ENCODE measurements around the gene TBC1D22A.

The TBC1D22A gene

DNA sequence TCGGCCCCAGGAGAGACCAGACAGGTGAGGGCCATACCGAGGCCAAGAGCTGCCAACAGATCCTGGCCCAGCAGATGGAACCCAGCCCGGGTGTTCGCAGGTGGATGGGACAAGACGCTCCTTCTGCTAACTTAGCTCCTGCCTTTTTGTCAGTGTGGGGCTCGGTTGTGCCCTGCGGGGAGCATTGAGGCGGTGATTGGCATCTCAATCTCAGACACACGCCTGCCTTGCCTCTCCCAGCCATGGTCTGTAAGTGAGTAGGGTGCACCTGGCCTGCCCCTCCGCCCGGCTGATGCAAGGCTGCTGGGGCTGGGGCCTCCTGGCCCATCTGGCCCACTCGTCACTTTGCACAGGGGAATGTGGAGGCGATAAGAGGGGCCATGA, 350.1 kb downstream of the TBC1D22A start:
- H3K4me3 ChIP-seq (ENCODE audit: low read depth, low read length) = no peak overlapping the region
- TF ChIP-seq, protein P1, sequence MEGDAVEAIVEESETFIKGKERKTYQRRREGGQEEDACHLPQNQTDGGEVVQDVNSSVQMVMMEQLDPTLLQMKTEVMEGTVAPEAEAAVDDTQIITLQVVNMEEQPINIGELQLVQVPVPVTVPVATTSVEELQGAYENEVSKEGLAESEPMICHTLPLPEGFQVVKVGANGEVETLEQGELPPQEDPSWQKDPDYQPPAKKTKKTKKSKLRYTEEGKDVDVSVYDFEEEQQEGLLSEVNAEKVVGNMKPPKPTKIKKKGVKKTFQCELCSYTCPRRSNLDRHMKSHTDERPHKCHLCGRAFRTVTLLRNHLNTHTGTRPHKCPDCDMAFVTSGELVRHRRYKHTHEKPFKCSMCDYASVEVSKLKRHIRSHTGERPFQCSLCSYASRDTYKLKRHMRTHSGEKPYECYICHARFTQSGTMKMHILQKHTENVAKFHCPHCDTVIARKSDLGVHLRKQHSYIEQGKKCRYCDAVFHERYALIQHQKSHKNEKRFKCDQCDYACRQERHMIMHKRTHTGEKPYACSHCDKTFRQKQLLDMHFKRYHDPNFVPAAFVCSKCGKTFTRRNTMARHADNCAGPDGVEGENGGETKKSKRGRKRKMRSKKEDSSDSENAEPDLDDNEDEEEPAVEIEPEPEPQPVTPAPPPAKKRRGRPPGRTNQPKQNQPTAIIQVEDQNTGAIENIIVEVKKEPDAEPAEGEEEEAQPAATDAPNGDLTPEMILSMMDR (IDR thresholded peaks at IDR 0.05; ENCODE audit: low read depth, low read length) = no peak

DNA sequence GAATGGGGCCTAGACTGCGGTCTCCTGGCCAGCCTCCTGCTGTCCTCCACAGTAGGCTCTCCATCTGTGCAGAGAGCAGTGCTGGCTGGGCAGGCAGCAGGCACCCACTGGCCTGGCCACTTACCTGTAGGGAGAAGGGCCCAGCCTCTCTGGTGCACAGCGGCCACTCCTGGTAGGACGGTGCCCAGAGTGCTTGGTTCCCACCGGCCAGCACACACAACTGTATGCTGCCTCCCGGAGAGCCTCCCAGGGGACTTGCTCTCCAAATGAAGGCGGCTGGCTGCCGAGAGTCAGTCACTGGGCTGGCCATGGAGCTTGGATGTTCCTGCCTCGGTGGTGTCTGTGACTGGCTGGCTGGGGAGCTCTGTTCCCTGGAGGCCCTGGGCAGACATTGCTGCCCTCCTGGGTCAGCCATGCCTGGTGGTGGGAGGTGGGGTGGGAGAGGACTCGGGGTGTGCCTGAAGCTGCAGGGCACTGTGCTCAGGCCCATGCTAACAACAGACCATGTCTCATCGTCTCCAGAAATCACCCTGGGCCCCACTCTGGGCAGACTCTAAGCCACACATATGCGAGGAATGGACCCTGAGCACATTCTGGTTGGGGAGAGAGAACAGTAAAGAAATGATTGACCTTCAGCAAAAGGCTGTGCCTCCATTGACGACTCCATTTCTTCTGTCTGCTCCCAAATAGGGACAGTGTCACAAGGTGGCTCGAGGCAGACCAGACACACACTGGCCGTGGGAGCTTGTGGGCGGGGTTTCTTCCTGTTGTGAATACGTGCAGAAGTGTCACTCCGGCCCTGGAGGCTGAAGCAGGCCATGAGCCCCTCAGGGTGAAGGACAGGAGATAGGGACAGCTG, 350.8 kb downstream of the TBC1D22A start:
- TF ChIP-seq, protein P1 (IDR thresholded peaks at IDR 0.05; ENCODE audit: low read depth, low read length) = no peak
- no peak overlapping the region for H3K4me3 ChIP-seq (ENCODE audit: low read depth, low read length)

DNA sequence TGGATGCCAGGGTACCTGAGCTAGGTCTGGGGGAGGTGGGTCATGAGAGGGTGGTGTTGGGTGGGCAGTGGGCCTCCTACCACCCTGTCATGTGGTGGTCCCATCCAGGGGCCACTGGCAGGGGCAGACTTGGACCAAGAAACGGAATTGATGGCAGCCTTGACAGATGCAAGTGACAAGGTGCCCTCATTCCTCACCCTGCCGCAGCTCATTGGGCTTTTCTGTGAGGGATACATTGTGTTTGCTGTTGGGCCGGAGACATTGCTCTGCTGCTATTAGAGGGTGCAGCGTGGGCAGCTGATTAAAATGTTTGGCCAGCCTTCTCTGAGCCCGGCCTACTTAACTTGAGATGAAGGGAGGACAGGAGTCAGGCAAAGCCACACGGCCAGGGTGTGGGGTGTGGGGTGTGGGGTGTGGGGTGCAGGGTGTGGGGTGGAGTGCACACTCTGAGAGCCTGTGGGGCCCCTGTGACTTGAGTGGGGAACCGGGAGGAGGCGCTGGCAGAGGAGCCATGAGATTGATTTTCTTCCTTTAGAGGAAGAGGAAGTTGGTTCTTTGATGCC, 351.5 kb downstream of the TBC1D22A start:
- H3K4me3 ChIP-seq (ENCODE audit: low read depth, low read length) = no peak overlapping the region
- TF ChIP-seq, protein P1 (IDR thresholded peaks at IDR 0.05; ENCODE audit: low read depth, low read length) = no peak

DNA sequence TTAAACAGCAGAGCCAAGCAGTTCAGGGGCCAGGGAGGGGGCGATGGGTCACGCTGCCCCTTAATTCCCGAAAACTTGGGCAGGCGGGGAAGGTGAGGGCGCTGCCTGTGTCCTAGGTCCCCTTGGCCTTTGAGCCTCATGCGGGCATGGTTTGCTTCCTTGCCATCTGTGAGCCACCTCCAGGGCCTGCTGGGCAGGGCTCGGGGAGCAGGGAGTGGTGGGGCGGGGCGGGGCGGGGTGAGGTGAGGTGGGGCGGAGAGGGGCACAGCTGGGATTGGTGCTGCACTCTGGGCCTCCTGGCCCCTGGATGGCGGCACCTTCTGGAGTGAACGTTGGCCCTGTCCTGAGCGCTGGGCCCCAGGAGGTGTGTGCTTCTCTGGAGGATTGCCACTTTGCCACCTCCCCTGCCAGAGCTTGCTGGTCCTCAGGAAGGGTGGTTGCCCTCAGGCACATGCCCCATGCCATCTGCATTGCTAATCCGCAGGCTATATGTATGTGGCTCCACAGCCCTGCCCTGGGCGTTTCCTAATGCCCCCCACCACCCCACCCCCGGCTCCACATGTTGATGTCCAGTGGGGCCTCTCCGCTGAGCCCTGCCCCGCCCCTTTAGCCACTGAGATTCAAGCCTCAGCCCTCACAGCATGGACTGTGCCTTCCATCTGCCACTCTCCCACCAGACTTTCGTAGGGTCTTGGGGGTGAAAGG, 352.5 kb downstream of the TBC1D22A start:
- TF ChIP-seq, protein P1 (IDR thresholded peaks at IDR 0.05; ENCODE audit: low read depth, low read length) = no peak
- no peak overlapping the region for H3K4me3 ChIP-seq (ENCODE audit: low read depth, low read length)

DNA sequence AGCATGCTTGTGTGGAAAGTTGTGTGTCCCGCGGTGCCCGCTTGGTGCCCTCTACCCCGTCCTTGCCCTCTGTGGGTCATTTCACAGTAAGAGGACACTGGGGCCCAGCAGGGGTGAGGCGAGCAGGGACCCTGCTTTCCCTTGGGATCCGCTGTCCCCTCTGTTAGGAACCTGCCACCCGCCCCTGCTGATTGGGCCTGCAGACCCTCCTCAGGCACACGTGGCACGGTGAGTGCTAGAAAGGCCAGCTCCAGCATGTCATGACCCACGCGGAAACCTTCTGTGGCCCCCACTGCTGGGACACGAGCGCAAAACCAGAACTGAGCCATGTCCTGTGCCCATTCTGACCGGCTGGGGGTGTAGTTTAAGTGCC, 353.1 kb downstream of the TBC1D22A start:
- TF ChIP-seq, protein P1 (IDR thresholded peaks at IDR 0.05; ENCODE audit: low read depth, low read length) = no peak
- no peak overlapping the region for H3K4me3 ChIP-seq (ENCODE audit: low read depth, low read length)

DNA sequence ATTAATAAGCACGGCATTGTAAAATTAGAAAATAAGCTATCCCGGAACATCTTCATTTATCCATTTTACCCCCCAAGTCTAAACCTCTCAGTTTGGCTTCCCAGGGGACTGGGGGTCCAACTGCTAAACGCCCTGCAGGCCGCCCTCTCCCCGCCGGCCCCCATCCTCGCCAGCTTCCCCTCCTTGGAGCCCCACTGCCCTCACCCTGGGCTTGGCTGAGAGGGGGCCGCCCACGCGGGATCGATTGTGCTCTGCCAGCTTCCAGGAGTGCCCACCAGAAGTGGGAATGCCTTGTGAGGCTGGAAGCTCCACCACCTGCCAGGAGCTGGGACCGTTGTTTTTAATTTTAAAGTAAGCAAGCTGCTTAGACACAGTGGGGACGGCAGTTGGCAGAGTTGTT, 353.5 kb downstream of the TBC1D22A start:
- no peak overlapping the region for H3K4me3 ChIP-seq (ENCODE audit: low read depth, low read length)
- TF ChIP-seq, protein P1 (IDR thresholded peaks at IDR 0.05; ENCODE audit: low read depth, low read length) = no peak

All from WI38 (cell line).